Activated CD8-positive, alpha-beta T cell treated with anti-CD3 and anti-CD28 coated beads, Interleukin-2, amount 10 ng/mL, durations not matched to agents 7 days and 5 days (primary cell): ENCODE data around the gene DSTN. TPM values are rescaled to one million over a fixed set of nuclear protein-coding genes. Genes with fewer than 3 reads are reported as not detected.

Experiments used
- ATAC-seq: fragments of 150-1000 bp; cut with Tn5 transposase; one replicate; pipeline ENCODE4 v1.10.0; 2021; ENCODE audit warnings: moderate library complexity
- CTCF ChIA-PET: fragments of 350-600 bp; sonication (Branson Sonifier 250); formaldehyde crosslinking; loops from one replicate; lab custom pipeline; 2021; ENCODE audit warnings: antibody characterized with exemption; lab: Charles Lee
- POLR2A ChIA-PET: fragments of 350-600 bp; sonication (Branson Sonifier 250); formaldehyde crosslinking; loops from one replicate; lab custom pipeline; 2021; ENCODE audit warnings: antibody characterized with exemption; lab: Charles Lee
- DNase-seq: peaks from one replicate; pipeline ENCODE4 v3.0.0-alpha.2; 2020
- H3K27ac Mint-ChIP-seq: one replicate; pipeline ENCODE4 v1.8.0; 2021; ENCODE audit warnings: mild to moderate bottlenecking, mixed read lengths
- H3K27me3 Mint-ChIP-seq: one replicate; pipeline ENCODE4 v1.8.0; 2021; ENCODE audit warnings: low read depth, mixed read lengths
- H3K36me3 Mint-ChIP-seq: one replicate; pipeline ENCODE4 v1.8.0; 2021; ENCODE audit warnings: low read depth, mixed read lengths
- H3K4me1 Mint-ChIP-seq: one replicate; pipeline ENCODE4 v1.8.0; 2021; ENCODE audit warnings: low read depth, mixed read lengths
- H3K4me3 Mint-ChIP-seq: one replicate; pipeline ENCODE4 v1.8.0; 2021; ENCODE audit warnings: mild to moderate bottlenecking, mixed read lengths
- H3K9me3 Mint-ChIP-seq: one replicate; pipeline ENCODE4 v1.8.0; 2022; ENCODE audit warnings: mixed read lengths; ENCODE audit not compliant: insufficient read depth
- total RNA-seq, 2 experiments: library from RNA; stranded (reverse); gene quantifications; one replicate each; pipeline ENCODE4 v1.2.3, GENCODE V29; 2021

Gene DSTN
- total RNA-seq, 2 experiments from 2014 or later = 59.0 to 63.6 TPM

DNA sequence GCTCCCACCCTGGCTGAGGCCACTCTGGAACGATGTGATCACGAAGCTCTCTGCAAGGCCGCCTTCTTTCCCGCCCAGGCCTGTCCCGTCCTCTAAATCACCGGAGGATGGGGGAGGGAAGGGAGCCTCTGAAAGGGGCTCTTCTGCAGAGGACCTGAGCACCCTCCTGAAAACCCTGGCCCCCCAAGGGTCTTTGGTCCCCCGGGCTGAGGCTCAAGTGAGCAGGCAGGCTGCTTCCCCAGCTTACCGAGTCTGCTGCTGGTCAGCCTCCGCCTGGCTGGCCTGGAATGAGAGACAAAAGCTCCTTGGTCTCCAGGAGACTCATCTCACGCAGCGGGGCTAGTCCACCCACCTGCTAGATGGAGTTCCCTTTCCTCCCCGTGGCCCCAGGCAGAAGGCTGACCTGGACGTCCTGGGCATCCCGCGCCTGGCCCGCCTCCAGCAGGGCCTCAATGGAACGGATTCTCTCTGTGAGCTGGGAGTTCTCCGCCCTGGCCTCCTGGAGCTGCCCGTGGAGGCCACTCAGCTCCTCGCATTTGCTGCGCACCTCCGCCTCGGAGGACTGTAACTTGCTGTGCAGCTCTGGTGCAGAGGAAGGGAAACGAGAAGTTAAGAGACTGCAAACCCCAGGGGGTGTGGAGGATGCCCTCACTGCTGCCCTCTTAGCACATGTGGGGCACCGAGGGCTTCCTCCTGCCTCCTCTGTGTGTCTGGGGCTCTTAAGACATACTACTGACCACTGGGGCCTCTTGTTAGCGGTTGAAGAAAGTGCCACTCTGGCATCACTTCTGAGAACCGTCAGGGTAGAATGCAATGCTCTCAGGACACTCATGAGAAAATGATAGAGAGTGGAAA lies 57.5 kb downstream of the DSTN start:
- Mint-ChIP-seq H3K4me1 (no peaks in the 10 kb centered on the region), H3K27me3 (no peaks in the 10 kb centered on the region), H3K36me3 (peaks cover 17% of the 10 kb centered on the region), H3K4me3 (no peak overlapping the region), H3K9me3 (no peaks in the 10 kb centered on the region), H3K27ac (peak overlapping the region; percentile 22)
- ChIA-PET POLR2A (no interaction called here), CTCF (no interaction called here)
- DNase-seq (no peak), ATAC-seq (no peak)

DNA sequence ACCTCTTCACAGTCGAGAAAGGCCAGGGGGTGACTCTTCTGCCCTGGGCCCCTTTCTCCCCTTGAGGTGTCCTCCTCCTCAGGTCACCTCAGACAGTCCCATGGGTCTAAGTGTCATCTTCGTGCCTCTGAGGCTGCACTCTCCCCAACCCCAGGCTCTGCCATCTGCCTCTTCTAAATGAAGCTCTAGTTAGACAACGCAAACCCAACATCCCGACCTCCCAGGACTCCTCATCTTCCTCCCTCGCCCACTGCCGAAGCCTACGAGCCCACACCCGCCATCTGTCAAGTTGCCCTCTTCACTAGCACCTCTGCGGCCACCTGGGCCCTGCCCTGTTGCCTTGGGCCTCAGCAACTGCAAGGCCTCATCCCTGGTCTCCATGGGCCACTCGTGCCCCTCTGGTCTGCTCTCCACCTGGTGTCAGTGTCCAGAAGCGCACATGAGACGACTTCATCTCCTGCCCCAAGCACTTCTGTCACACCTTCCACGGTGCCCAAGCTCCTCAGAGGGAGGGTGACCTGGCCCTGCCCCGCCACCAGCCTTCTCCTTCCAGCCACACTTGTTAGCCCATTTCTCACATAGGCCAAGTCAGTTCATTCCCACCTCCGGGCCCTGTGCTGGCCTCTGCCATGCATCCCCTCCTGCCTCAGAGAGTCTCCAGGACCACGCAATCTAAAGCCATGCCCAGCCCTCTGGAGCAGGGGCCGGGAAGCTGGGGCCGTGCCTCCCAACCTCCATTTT lies 58.4 kb downstream of the DSTN start:
- DNase-seq (no peak), ATAC-seq (no peak)
- Mint-ChIP-seq H3K4me1 (no peaks in the 10 kb centered on the region), H3K27me3 (no peaks in the 10 kb centered on the region), H3K36me3 (peaks cover 17% of the 10 kb centered on the region), H3K27ac (peak overlapping the region; percentile 22), H3K4me3 (no peak overlapping the region), H3K9me3 (no peaks in the 10 kb centered on the region)
- CTCF ChIA-PET = interaction anchor here (0.9 kb wide), 1 partner anchor 123 kb away, joined by 3 read pairs; no protein-coding TSS in a partner anchor
- POLR2A ChIA-PET = no interaction called here

- no peak overlapping the region for H3K27ac Mint-ChIP-seq
- H3K4me3 Mint-ChIP-seq = no peak overlapping the region
Observed at GRCh38 chr20:17629025-17629424, 59.1 kb downstream of the DSTN start.

GRCh38 chr20:17629678-17630089 lies 59.8 kb downstream of the DSTN start:
- Mint-ChIP-seq H3K36me3 (peaks cover 23% of the 10 kb centered on the region), H3K4me1 (peaks cover 2% of the 10 kb centered on the region), H3K27ac (no peak overlapping the region), H3K4me3 (no peak overlapping the region), H3K27me3 (no peaks in the 10 kb centered on the region), H3K9me3 (no peaks in the 10 kb centered on the region)
- POLR2A ChIA-PET = no interaction called here
- CTCF ChIA-PET = no interaction called here
- ATAC-seq (no peak), DNase-seq (no peak)

More at GRCh38 chr20:17629025-17629424, 59.1 kb downstream of the DSTN start:
- ChIA-PET POLR2A (no interaction called here), CTCF (interaction anchor here (0.9 kb wide), 1 partner anchor 124 kb away, joined by 3 read pairs; no protein-coding TSS in a partner anchor)
- no peaks in the 10 kb centered on the region for H3K27me3 Mint-ChIP-seq
- H3K4me1 Mint-ChIP-seq = no peaks in the 10 kb centered on the region
- H3K36me3 Mint-ChIP-seq = peaks cover 18% of the 10 kb centered on the region
- ATAC-seq (no peak), DNase-seq (no peak)
- no peaks in the 10 kb centered on the region for H3K9me3 Mint-ChIP-seq

- Mint-ChIP-seq H3K4me3 (no peak overlapping the region), H3K4me1 (peaks cover 5% of the 10 kb centered on the region), H3K36me3 (peaks cover 25% of the 10 kb centered on the region), H3K27me3 (no peaks in the 10 kb centered on the region), H3K9me3 (no peaks in the 10 kb centered on the region), H3K27ac (no peak overlapping the region)
- POLR2A ChIA-PET = no interaction called here
- no peak for ATAC-seq
- no peak for DNase-seq
- CTCF ChIA-PET = interaction anchor here (1.4 kb wide), 1 partner anchor 52 kb away, joined by 4 read pairs; the partner anchor contains the start of gene RRBP1
Observed at GRCh38 chr20:17630151-17630805, 60.4 kb downstream of the DSTN start.

DNA sequence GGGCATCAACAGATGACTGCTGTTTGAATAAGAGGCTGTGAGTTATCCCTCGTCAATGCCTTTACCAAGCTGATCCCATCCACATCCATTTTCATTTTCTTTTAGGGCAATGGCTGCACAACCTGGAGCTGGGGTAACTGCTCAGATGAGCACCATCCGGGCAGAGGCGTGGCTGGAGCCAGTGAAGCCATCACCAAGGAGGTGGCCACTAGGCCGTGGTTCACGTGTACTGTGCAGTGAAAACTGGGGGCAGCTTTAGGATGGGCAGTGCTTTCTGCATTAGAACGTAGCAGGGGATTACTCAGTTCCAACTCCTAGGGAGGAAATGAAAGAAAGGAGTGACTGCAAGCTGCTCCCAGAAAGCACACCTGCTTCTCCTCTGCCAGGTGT lies 60.9 kb downstream of the DSTN start:
- Mint-ChIP-seq H3K27me3 (no peaks in the 10 kb centered on the region), H3K4me1 (peaks cover 5% of the 10 kb centered on the region), H3K27ac (no peak overlapping the region), H3K36me3 (peaks cover 25% of the 10 kb centered on the region), H3K4me3 (no peak overlapping the region), H3K9me3 (no peaks in the 10 kb centered on the region)
- ChIA-PET POLR2A (no interaction called here), CTCF (interaction anchor here (1.4 kb wide), 1 partner anchor 51 kb away, joined by 4 read pairs; the partner anchor contains the start of gene RRBP1)
- no peak for ATAC-seq
- DNase-seq = no peak

DNA sequence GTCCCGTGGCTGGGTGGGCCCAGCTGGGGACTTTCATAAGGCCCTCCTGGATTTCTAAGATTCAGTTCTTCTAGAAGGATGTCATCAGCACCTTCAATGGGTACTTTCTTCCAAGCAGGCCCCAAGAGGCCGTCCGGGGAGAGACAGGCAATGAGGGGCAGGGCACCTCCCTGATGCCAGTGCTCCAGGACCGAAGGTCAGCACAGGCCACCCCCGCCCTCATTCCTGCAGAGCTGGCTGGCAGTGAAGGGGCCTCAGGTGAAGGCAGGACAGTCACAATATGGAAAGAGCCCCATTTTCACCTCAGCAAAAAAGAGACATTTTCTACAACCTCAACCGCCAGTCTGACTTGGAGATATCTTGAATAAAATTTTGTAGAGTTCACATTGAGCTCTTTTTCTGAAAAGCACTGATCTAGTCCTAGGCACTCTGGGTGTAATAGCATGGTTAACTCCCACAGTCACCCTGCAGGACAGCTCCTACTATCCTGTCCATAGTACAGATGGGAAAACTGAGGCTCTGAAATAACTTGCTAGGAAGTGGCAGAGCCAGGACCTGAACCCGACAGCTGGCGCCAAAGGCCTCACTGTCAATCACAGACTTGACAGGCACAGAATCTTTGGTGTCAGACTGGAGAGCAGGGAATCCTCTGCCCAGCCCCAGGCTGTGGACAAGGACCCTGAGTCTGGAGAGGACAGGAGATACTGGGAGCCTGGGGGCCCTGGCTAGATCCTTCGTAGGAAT lies 61.9 kb downstream of the DSTN start:
- Mint-ChIP-seq H3K9me3 (no peaks in the 10 kb centered on the region), H3K4me3 (no peak overlapping the region), H3K27me3 (no peaks in the 10 kb centered on the region), H3K27ac (peak overlapping the region; percentile 34), H3K4me1 (peaks cover 5% of the 10 kb centered on the region), H3K36me3 (peaks cover 27% of the 10 kb centered on the region)
- ChIA-PET POLR2A (no interaction called here), CTCF (interaction anchor here (1.4 kb wide), 1 partner anchor 51 kb away, joined by 4 read pairs; the partner anchor contains the start of gene RRBP1)
- ATAC-seq (no peak), DNase-seq (no peak)

DNA sequence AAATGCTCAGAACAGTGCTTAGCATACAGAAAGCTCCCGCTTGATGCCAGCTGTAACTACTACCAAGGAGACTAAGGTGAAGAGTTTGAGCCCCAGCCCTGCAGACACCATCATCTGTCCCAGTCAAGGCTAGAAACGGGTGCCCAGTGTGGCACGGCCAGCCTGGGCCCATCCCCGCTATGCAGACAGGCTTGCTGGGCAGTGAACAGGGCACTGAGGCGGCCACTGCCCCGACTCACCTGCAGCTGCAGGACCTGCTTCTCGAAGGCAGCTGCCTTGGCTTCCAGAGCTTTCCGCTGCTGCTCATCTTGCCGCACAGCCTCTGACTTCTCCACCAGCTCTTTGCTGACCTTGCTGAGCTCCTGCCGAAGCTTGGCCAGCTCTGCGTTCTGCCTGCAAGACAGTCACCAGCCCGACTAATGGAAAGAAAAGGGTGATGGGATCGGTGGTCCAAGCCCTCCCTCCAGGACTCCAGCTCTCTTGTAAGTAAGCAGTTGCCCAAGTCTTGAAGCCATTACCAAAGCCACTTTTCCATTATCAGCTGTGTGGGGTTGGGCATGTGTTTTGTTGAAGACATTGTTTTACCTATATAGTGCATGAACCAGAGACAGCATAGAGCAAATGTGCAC lies 63.5 kb downstream of the DSTN start:
- Mint-ChIP-seq H3K27ac (no peak overlapping the region), H3K27me3 (no peaks in the 10 kb centered on the region), H3K4me1 (peaks cover 5% of the 10 kb centered on the region), H3K9me3 (no peaks in the 10 kb centered on the region), H3K36me3 (peaks cover 26% of the 10 kb centered on the region), H3K4me3 (no peak overlapping the region)
- CTCF ChIA-PET = interaction anchor here (1.5 kb wide), 1 partner anchor 13 kb away, joined by 4 read pairs; no protein-coding TSS in a partner anchor
- no peak for DNase-seq
- ATAC-seq = no peak
- POLR2A ChIA-PET = no interaction called here

- H3K27me3 Mint-ChIP-seq = no peaks in the 10 kb centered on the region
- CTCF ChIA-PET = interaction anchor here (1.5 kb wide), 1 partner anchor 12 kb away, joined by 4 read pairs; no protein-coding TSS in a partner anchor
- POLR2A ChIA-PET = no interaction called here
- no peak overlapping the region for H3K27ac Mint-ChIP-seq
- ATAC-seq = no peak
- H3K9me3 Mint-ChIP-seq = no peaks in the 10 kb centered on the region
- peaks cover 5% of the 10 kb centered on the region for H3K4me1 Mint-ChIP-seq
- DNase-seq = no peak
- H3K36me3 Mint-ChIP-seq = peaks cover 22% of the 10 kb centered on the region
- no peak overlapping the region for H3K4me3 Mint-ChIP-seq
Observed at GRCh38 chr20:17633850-17634500, 64.1 kb downstream of the DSTN start.

DNA sequence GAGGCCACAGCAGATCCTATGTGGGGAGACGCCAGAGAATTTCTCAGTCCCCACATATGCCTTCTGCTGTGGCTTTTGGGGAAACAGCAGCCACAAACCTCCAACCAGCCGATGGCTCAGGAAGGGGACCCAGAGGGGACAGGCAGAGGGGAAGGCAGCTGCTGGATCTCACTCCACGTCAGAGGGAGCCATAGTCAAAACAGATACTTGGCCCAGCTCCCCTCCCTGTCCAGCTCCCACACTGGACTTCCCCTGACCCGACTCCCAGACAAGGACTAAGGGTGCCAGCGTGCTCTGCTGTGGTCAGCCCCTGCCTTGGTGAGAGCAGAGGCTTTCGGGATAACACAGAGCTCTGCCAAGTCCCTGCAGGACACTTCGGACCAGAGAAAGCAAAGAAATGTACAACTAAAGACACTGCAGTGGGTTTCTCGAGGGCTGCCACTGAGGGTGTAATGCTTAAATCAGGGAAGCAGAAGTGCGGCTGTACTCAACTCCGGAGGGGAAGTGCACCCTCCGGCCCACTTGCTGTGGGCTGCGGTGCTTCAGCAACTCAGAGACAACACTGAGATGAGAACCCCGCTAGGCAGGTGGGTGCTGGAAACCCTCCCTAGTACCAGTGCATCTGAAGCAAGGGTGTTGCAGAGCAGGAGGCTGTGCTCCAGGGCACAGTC lies 64.9 kb downstream of the DSTN start:
- POLR2A ChIA-PET = no interaction called here
- Mint-ChIP-seq H3K36me3 (peaks cover 22% of the 10 kb centered on the region), H3K27ac (no peak overlapping the region)

More for the DNA sequence above, 64.9 kb downstream of the DSTN start:
- DNase-seq (no peak), ATAC-seq (no peak)
- Mint-ChIP-seq H3K4me3 (no peak overlapping the region), H3K9me3 (no peaks in the 10 kb centered on the region), H3K4me1 (peaks cover 5% of the 10 kb centered on the region), H3K27me3 (no peaks in the 10 kb centered on the region)
- CTCF ChIA-PET = no interaction called here
